Kidney (tissue), 14 donors: ENCODE data around the gene CALN1. TPM values are rescaled to one million over a fixed set of nuclear protein-coding genes. Genes with fewer than 3 reads are reported as not detected.

ENCODE experiments used
- DNase-seq, 5 donors: peaks; one replicate each; pipeline ENCODE4 v3.0.0-alpha.2; 2013 to 2020
- FAIRE-seq: peaks from 2 replicates; lab custom pipeline; 2012; peaks lifted over from hg19 to GRCh38; lab: Jason Lieb, UNC
- H3K27ac ChIP-seq, 2 donors: one replicate each; pipeline ENCODE4 v1.7.0; 2013; ENCODE audit warnings: low read depth in 2 of 2, low read length in 2 of 2, inconsistent platforms in 1 of 2
- H3K27me3 ChIP-seq: one replicate; pipeline ENCODE4 v1.7.1; 2013; ENCODE audit warnings: low read length, inconsistent platforms; ENCODE audit not compliant: control insufficient read depth, insufficient read depth
- H3K36me3 ChIP-seq, 3 donors: one replicate each; pipeline versions ENCODE4 v1.7.0 to v1.7.1; 2013; ENCODE audit warnings: low read length in 3 of 3, control low read depth in 1 of 3, inconsistent platforms in 1 of 3; ENCODE audit not compliant: insufficient read depth in 3 of 3, control insufficient read depth in 2 of 3
- H3K4me1 ChIP-seq, 3 donors: one replicate each; pipeline versions ENCODE4 v1.7.0 to v1.7.1; 2013; ENCODE audit warnings: low read length in 3 of 3, inconsistent platforms in 1 of 3, low read depth in 1 of 3; ENCODE audit not compliant: control insufficient read depth in 2 of 3, insufficient read depth in 2 of 3
- H3K4me3 ChIP-seq, 3 donors: one replicate each; pipeline versions ENCODE4 v1.7.0 to v1.8.1; 2013; ENCODE audit warnings: low read length in 3 of 3, control low read depth in 1 of 3, inconsistent platforms in 1 of 3
- H3K9ac ChIP-seq, 3 donors: one replicate each; pipeline versions ENCODE4 v1.7.0 to v1.7.1; 2013; ENCODE audit warnings: low read length in 3 of 3, control low read depth in 1 of 3, inconsistent platforms in 1 of 3
- H3K9me3 ChIP-seq, 3 donors: one replicate each; pipeline versions ENCODE4 v1.7.0 to v1.7.1; 2013; ENCODE audit warnings: low read length in 3 of 3, control low read depth in 1 of 3, inconsistent platforms in 1 of 3; ENCODE audit not compliant: control insufficient read depth in 2 of 3, insufficient read depth in 1 of 3
- intact Hi-C: fragments of 100-400 bp; cut with DNase I; formaldehyde crosslinking; loops from one replicate; pipeline ENCODE4 v1.11.1; 2022
- polyA plus RNA-seq: library from polyadenylated mRNA; stranded (reverse); fragments of 350-450 nt; fragmentation: Illumina TruSeq; extraction: RNeasy Lipid Tissue Mini Kit (QIAGEN cat#74804); gene quantifications from one replicate; pipeline ENCODE4 v1.2.3, GENCODE V29; 2014; ENCODE audit warnings: low read depth, low replicate concordance; ENCODE audit not compliant: insufficient read depth
- total RNA-seq: library from RNA; stranded (reverse); fragmentation: NEBNext Ultra II Directional; extraction: Animal tissue kit (Norgen Biotek cat#: 25700); gene quantifications from one replicate; pipeline ENCODE4 v1.2.1, GENCODE V29; 2021
- TF ChIP-seq, protein P1 (sequence below): IDR thresholded peaks from 3 replicates; pipeline ENCODE4 v1.5.1; 2012; ENCODE audit warnings: mild to moderate bottlenecking, moderate library complexity, borderline replicate concordance; ENCODE audit not compliant: insufficient read depth; ENCODE audit errors: extremely low read depth
- donor health status: control.
- donor health status: control.
- donor health status: control.
- donor health status: control.
- donor health status: control.
- donor health status: DM: yes; HTN: yes; CAD: no.
- donor health status: Normal renal cell carcinoma (clear cell type).

The CALN1 gene
- total and polyA plus RNA-seq, 2 donors from 2014 or later: not detected

DNA sequence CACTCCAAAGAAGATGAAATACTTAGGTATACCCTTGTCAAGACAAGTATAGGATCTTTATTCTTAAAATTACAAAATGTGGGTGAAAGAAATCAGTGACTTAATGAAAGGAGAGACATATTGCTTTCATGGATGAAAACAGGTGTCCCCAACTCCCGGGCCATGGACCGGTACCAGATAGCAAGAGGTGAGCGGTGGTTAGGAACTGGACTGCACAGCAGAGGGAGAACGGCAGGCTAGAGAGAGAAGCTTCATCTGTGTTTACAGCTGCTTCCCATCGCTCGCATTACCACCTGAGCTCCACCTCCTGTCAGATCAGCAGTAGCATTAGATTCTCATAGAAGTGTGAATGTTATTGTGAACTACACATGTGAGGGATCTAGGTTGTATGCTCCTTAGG lies 408.9 kb downstream of the CALN1 start:
- Histone ChIP-seq H3K4me1 (no peaks in the 10 kb centered on the region), H3K9ac (no peak overlapping the region), H3K27ac (no peak overlapping the region), H3K9me3 (peaks cover 0 to 4% (median 0%) of the 10 kb centered on the region in 3 donors), H3K27me3 (no peaks in the 10 kb centered on the region), H3K4me3 (no peak overlapping the region), H3K36me3 (no peaks in the 10 kb centered on the region)
- TF ChIP-seq, protein P1, sequence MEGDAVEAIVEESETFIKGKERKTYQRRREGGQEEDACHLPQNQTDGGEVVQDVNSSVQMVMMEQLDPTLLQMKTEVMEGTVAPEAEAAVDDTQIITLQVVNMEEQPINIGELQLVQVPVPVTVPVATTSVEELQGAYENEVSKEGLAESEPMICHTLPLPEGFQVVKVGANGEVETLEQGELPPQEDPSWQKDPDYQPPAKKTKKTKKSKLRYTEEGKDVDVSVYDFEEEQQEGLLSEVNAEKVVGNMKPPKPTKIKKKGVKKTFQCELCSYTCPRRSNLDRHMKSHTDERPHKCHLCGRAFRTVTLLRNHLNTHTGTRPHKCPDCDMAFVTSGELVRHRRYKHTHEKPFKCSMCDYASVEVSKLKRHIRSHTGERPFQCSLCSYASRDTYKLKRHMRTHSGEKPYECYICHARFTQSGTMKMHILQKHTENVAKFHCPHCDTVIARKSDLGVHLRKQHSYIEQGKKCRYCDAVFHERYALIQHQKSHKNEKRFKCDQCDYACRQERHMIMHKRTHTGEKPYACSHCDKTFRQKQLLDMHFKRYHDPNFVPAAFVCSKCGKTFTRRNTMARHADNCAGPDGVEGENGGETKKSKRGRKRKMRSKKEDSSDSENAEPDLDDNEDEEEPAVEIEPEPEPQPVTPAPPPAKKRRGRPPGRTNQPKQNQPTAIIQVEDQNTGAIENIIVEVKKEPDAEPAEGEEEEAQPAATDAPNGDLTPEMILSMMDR: no peak
- intact Hi-C loops: no loop called here
- FAIRE-seq (no peak), DNase-seq (no peak)

- DNase-seq: no peak
- Histone ChIP-seq H3K9me3 (no peaks in the 10 kb centered on the region), H3K27ac (no peak overlapping the region), H3K27me3 (no peaks in the 10 kb centered on the region), H3K4me3 (no peak overlapping the region), H3K36me3 (no peaks in the 10 kb centered on the region), H3K9ac (no peak overlapping the region), H3K4me1 (no peaks in the 10 kb centered on the region)
- FAIRE-seq: no peak
- TF ChIP-seq, protein P1: no peak
- intact Hi-C loops: no loop called here
Measured at GRCh38 chr7:71996141-71996540, 416.0 kb downstream of the CALN1 start.

DNA sequence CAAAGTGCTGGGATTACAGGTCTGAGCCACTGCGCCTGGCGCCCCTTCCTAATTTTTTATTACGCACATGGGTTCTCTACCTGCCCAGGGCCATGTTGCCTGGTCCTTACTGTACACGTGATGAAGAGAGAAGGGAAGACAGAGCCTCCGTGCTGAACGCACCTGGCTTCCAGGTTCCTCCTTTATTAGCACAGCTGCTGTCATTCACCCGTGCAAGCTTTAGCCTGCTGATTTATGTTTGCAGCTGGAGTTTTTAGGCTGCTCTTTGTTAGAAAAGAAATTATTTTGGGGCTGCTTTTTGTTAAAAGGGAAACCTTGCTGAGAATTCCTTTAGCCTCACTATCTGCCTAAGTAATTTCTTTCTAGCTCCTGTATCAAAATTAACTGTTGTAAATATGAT lies 417.0 kb downstream of the CALN1 start:
- Histone ChIP-seq H3K9me3 (no peaks in the 10 kb centered on the region), H3K9ac (no peak overlapping the region), H3K27ac (no peak overlapping the region), H3K4me1 (no peaks in the 10 kb centered on the region), H3K27me3 (no peaks in the 10 kb centered on the region), H3K36me3 (no peaks in the 10 kb centered on the region), H3K4me3 (no peak overlapping the region)
- intact Hi-C loops: no loop called here
- FAIRE-seq (no peak), DNase-seq (peak in 1 of 5 donors; percentile 22)
- TF ChIP-seq, protein P1: no peak

DNA sequence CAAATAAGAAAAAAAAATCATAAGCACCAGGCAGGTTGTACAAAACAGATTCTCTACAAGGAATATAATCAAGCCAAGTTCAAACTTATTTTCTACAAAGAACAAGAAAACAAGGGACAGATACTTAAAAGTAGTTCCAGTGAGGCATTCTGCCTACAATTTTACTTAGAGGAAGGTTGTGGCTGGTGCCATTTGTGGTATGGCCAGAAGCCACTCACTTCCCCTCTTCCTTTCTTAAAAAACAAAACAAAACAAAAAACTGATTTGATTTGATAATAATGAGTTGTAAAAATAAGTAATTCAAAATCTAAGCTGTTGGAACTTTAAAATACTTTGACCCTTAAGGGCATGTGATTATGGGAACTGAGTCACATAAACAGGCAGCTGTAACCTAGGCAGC lies 420.6 kb downstream of the CALN1 start:
- H3K9ac ChIP-seq: no peak overlapping the region
- no peaks in the 10 kb centered on the region for H3K36me3 ChIP-seq
- intact Hi-C loops: no loop called here
- no peaks in the 10 kb centered on the region for H3K27me3 ChIP-seq
- TF ChIP-seq, protein P1: no peak
- no peak for FAIRE-seq
- H3K27ac ChIP-seq: no peak overlapping the region
- H3K4me3 ChIP-seq: no peak overlapping the region
- no peaks in the 10 kb centered on the region for H3K9me3 ChIP-seq
- no peak for DNase-seq
- no peaks in the 10 kb centered on the region for H3K4me1 ChIP-seq
